ENCODE data around the gene ACER2.

ACER2 gene

DNA sequence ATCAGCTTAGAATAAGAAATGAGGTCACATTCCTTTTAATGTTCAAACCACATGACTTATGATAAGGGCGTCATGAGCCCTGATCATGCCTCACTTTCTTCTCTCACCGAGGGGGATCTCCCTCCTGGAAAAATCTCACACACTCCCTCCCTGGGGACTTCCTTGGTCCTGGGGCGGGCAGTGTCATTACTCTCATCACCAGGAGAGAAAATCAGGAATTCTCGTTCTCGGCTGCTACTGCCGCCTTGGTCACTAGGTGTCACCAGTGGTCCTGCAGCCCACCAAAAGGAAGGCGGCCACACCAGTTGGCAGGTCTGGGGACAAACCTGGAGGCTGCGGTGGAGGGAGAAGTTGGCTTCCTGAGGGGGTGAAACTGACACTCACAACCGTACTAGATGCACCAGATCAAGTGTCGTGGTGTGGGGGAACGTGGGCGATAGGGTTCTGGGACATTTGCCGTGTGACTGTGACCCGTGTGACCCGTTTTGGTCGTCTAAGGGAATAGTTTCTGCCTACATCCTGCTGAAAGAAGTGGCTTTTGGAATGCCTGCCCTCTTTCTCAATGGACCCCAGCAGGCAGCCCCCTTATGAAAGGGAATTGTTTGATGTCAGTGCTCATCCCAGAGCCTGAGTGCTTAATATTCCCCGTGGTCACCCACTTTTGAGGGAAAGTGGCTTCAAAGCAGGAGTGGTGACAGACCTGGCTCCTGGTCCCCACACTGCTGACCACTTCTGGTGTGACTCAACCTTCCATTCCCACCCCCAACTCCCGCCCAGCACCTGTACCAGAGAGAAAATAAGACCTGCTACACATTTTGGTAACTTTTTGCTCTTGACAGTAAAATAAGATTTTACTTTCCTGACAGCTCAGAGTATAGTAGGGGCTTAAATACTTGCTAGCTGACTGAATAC lies 63.2 kb downstream of the ACER2 start:
- Histone ChIP-seq H3K27me3 (peaks cover 15% of the 10 kb centered on the region), H3K27ac (no peak overlapping the region), H3K9me3 (no peaks in the 10 kb centered on the region), H3K36me3 (no peaks in the 10 kb centered on the region), H3K4me1 (ENCODE audit: control insufficient read depth in 1 of 2, insufficient read depth in 1 of 2, low read depth in 1 of 2, low read length in 1 of 2) (peaks cover 0 to 4% of the 10 kb centered on the region in 2 experiments), H3K4me3 (ENCODE audit: low read depth in 1 of 2, low read length in 1 of 2) (no peak overlapping the region)
- TF ChIP-seq, protein P1, sequence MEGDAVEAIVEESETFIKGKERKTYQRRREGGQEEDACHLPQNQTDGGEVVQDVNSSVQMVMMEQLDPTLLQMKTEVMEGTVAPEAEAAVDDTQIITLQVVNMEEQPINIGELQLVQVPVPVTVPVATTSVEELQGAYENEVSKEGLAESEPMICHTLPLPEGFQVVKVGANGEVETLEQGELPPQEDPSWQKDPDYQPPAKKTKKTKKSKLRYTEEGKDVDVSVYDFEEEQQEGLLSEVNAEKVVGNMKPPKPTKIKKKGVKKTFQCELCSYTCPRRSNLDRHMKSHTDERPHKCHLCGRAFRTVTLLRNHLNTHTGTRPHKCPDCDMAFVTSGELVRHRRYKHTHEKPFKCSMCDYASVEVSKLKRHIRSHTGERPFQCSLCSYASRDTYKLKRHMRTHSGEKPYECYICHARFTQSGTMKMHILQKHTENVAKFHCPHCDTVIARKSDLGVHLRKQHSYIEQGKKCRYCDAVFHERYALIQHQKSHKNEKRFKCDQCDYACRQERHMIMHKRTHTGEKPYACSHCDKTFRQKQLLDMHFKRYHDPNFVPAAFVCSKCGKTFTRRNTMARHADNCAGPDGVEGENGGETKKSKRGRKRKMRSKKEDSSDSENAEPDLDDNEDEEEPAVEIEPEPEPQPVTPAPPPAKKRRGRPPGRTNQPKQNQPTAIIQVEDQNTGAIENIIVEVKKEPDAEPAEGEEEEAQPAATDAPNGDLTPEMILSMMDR (IDR thresholded peaks at IDR 0.05), result no peak

- Histone ChIP-seq H3K27ac (no peak overlapping the region), H3K4me1 (ENCODE audit: control insufficient read depth in 1 of 2, insufficient read depth in 1 of 2, low read depth in 1 of 2, low read length in 1 of 2) (peaks cover 0 to 4% of the 10 kb centered on the region in 2 experiments), H3K36me3 (no peaks in the 10 kb centered on the region), H3K9me3 (no peaks in the 10 kb centered on the region), H3K4me3 (ENCODE audit: low read depth in 1 of 2, low read length in 1 of 2) (no peak overlapping the region), H3K27me3 (peaks cover 15% of the 10 kb centered on the region)
- TF ChIP-seq, protein P1 (IDR thresholded peaks at IDR 0.05), result no peak
Measured at GRCh38 chr9:19473605-19474004, 64.8 kb downstream of the ACER2 start.

DNA sequence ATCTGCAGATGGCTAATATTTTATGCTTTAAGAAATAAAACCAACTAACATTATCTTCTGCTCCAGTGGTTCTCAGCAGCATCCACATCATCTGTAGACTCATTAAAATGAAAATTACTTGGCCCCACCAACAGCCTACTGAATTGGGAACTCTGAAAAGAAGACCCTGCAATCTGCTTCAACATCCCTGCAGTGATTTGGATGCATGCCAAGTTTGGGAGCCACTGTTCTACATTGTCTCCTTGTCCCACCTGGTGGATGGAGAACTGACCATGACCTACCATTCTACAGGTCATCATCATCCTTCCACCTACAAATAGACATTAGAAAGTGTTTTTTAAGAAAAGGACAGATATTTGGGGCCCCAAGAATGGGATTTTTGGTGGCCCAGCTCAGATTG lies 71.1 kb downstream of the ACER2 start:
- Histone ChIP-seq H3K27ac (no peak overlapping the region), H3K9me3 (no peaks in the 10 kb centered on the region), H3K36me3 (no peaks in the 10 kb centered on the region), H3K4me1 (ENCODE audit: control insufficient read depth in 1 of 2, insufficient read depth in 1 of 2, low read depth in 1 of 2, low read length in 1 of 2) (no peaks in the 10 kb centered on the region), H3K27me3 (peaks cover 8% of the 10 kb centered on the region), H3K4me3 (ENCODE audit: low read depth in 1 of 2, low read length in 1 of 2) (no peak overlapping the region)
- TF ChIP-seq, protein P1 (IDR thresholded peaks at IDR 0.05), result no peak

GRCh38 chr9:19480345-19480744 lies 71.5 kb downstream of the ACER2 start:
- no peaks in the 10 kb centered on the region for H3K36me3 ChIP-seq

DNA sequence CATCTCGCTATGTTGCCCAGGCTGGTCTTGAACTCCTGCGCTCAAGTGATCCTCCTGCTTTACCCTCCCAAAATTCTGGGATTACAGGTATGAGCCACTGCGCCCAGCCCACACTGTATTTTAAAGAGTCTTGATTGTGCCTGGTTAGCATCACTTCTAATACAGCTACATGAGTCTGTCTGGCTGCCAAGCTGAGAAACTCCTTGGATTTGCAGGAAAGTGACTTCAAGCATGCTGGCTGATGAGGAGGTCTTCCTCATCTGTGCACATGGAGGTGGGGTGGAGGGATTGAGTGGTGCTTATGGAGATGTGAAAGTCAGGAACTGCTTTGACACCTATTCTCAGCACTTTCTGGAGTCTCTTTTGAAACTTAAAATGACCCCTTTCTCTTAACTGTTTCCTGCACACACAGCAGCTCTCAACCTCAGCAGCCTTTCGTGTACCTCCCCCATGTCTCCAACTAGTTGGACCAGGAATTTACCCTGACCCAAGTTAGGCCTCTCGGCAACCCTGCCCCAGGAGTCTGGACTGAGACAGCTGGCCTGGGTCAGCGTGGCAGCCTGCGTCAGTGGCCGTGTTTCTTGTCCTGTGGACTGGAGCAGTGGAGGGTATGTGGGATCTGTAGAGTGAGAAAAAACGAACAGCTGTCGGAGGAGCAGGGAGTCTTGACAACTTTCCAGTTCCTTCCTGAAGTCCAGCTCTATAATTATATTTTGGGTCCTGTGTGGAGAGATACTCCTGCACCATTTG lies 72.5 kb downstream of the ACER2 start:
- H3K4me1 ChIP-seq (ENCODE audit: control insufficient read depth in 1 of 2, insufficient read depth in 1 of 2, low read depth in 1 of 2, low read length in 1 of 2), result no peaks in the 10 kb centered on the region
- H3K27me3 ChIP-seq, result peaks cover 8% of the 10 kb centered on the region
- TF ChIP-seq, protein P1 (IDR thresholded peaks at IDR 0.05), result no peak
- no peaks in the 10 kb centered on the region for H3K36me3 ChIP-seq
- H3K9me3 ChIP-seq, result no peaks in the 10 kb centered on the region
- no peak overlapping the region for H3K27ac ChIP-seq
- H3K4me3 ChIP-seq (ENCODE audit: low read depth in 1 of 2, low read length in 1 of 2), result no peak overlapping the region

More at GRCh38 chr9:19480345-19480744, 71.5 kb downstream of the ACER2 start:
- no peak overlapping the region for H3K27ac ChIP-seq
- H3K4me1 ChIP-seq (ENCODE audit: control insufficient read depth in 1 of 2, insufficient read depth in 1 of 2, low read depth in 1 of 2, low read length in 1 of 2), result no peaks in the 10 kb centered on the region
- H3K4me3 ChIP-seq (ENCODE audit: low read depth in 1 of 2, low read length in 1 of 2), result no peak overlapping the region
- no peaks in the 10 kb centered on the region for H3K9me3 ChIP-seq
- TF ChIP-seq, protein P1 (IDR thresholded peaks at IDR 0.05), result no peak
- peaks cover 8% of the 10 kb centered on the region for H3K27me3 ChIP-seq

Data from neutrophil (primary cell).